ENCODE results near the gene RUFY4.

RUFY4 gene

DNA sequence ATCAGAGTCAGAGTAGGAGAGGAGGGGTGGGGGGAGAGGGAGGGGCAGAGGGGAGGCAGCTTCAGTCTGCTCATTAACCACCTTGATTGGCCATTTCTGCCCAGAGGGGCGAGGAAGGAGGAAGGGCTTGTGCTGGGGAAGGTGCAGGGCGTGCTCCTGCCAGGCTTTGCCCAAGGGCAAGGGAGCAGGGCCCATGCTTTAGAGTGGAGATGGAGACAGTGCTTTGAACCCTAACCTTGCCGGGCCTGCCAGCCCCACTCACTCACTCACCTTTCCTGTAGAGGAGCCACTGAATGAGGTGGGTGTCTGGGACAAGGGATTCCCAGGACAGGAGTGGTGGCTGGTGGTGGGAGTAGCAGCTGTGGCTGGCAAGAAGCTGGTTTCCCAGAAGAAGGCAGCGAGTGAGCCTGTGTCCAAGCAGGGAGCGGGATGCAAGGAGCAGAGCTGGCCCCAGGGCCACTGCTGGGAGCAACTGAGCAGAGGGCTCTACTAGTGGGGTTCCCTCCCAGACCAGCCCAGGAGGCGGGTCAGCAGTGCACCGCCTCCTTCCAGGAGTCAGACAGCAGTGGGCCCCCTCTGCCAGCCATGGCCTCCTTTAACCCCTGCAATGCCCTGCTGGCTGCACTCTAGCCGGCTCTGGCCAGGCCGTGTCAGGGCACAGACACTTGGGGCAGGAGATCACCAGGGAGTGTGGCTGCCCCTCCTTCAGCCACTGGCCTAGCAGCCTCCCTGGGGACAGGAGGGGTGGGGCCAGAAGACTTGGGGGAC lies 3.6 kb upstream of the RUFY4 start:
- DNase-seq = no peak

DNA sequence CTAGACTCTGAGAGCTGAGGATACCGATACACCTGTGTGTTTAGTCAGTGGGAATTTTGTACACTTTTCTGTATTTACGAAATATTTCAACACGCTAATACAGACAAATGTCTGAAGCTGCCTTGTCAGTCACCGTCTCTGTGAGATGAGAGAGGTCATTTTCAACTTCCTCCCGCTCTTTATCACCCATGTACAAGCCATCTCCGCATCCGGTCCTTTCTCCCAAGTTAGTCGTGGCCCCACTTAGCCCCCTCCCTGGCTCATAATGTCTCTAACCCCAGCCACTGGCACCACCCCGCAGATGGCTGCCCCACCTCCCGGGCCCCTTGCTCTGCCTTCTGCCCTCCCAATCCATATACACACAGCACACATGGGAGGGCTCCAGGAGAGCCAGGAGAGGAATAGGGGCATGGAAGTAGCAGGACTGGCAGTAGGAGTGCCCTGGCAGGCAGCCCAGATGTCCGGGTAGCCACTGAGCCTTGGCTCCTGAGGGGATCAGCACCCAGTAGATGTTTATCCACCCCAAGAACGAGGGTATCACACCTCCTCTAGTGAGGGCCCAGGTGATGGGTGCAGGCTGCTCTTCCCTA lies 2.0 kb upstream of the RUFY4 start:
- no peak for DNase-seq

- no peak for DNase-seq
These were observed 1.5 kb upstream of the RUFY4 start for GRCh38 chr2:218067523-218067922.

DNA sequence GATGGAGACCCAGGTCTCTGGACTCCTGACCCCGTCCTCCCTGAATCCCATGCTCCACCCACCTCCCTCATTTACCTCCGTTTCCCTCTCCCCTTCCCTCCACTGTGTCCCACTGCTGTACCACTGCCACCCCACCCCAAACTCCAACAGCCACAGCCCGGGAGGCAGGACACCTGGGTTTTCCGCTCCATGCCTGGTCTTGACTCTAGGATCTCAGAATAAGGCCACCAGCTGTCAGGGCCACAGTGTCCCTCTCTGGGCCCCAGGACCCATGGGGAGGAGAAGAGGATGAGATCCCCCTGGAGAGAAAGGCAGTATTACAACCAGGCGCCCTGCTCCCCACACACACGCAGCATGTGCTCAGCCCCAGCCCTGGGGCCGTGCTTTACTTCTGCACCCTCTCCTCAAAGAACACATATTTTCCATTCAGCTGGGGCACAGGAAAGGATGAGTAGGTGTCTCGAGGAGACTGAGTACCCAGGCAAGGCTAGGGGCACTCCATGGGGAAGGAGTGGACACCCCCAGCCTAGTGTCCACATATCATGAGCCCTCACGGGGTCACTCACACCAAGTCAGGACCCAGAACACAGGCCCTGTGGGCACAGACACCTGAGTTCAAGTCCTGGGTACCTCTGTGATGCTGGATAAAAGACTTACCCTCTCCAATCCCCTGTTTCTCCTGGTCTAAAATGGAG lies 700 bp downstream of the RUFY4 start:
- DNase-seq = no peak

- no peak for DNase-seq
These were observed 1.5 kb downstream of the RUFY4 start for GRCh38 chr2:218070587-218070986.

DNA sequence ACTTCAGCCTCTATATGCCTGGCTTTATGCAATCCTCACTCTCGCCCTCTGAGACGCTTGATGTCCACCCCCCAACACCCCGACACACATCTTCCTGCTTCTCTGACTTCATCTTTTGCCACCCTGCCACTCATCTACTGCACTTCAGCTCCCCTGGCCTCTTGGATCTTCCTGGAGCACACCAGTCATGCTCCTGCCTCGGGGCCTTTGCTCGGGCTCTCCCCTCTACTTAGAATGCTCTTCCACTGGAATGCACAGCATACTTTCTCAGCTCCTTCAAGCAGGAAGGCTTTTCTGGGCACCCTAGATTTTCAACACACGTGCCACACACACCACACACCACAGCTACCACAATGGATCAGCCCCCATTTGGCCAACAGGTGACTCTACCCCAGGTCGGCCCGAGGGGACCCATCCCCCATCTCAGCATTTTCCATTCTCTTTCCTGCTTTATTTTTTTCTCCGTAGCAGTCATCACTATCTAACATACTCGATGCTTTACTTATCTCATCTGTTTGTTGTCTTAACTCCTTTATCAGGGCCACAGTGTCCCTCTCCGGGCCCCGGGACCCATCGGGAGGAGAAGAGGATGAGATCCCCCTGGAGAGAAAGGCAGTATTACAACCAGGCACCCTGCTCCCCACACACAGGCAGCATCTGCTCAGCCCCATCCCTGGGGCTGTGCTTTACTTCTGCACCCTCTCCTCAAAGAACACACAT lies 2.3 kb downstream of the RUFY4 start:
- DNase-seq = no peak

DNA sequence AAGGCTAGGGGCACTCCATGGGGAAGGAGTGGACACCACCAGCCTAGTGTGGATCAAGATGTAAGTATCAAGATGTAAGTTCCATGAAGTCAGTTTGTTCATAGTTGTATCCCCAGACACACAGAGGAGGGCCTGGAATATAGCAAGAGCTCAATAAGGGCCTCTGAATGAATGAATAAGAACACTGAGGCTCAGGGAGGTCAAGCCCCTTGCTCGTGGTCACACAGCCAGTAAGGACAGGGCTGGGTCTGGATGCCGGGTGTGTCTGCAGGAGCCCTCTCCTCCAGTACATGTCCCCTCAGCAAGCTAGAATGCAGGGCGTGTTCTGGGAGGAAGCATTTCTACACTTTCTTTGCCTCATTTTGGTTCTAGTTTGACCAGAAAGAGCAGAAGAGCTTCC lies 2.9 kb downstream of the RUFY4 start:
- no peak for DNase-seq

DNA sequence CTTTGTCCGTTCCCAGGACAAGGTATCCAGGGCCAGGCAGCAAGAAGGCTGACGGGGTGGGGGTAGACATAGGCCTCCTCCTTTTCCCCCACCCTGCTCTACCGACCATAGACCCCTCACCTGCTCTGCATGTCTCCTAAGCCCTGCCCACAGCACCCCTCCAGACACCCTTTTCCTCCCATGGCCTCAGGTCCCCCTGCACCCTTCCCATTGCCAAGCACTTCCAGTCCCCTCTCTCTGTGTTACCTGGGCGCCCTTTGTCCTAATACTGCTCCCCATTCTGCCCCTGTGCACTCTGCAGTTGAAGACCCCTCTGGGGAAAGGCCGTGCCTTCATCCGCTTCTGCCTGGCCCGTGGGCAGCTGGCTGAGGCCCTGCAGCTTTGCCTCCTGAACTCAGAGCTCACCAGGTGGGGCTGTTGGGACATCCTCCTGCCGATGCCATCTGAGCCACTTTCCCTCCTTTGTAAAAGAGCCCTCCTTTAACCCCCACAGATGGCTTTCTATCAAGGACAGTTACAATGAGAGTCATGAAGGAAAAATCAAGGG lies 3.5 kb downstream of the RUFY4 start:
- no peak for DNase-seq

DNA sequence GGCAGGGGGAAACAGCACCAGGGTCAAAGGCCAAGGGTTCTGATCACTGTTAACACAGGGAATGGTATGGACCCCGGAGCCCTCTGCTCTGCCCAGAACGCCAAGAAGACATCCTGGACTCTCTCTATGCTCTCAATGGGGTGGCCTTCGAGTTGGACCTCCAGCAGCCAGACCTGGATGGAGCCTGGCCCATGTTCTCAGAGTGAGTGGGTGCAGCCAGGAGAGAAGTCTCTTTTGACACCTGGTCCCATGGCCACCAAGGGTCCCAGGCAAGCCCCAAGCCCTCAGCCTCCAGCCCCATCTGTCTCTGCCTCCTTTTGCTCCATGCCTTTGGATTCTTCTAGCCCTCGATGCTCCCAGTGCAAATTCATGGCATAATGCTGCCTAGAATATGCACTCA lies 4.1 kb downstream of the RUFY4 start:
- no peak for DNase-seq

DNA sequence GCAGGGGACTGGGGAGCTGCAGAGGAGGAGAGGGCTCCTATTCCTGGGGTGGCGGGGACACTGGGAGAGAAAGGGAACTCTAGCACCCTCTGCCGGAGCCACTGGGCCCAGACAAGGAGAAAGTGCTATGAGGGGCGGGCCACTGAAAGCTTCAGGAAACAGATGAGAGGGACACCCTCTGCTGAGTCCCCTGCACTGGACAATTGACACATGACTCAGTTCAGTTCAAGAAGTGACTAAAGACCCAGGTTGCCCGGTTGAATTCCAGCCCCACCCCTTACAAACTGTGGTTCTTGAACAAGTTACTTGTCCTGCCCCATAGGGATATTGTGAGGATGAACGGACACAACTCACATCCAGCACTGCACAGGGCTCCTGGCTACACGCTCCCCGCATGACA lies 5.0 kb downstream of the RUFY4 start:
- DNase-seq = no peak

GRCh38 chr2:218075975-218076811 lies 7.1 kb downstream of the RUFY4 start:
- DNase-seq = no peak

GRCh38 chr2:218077464-218078216 lies 8.6 kb downstream of the RUFY4 start:
- DNase-seq = no peak

GRCh38 chr2:218079943-218080913 lies 11.2 kb downstream of the RUFY4 start:
- no peak for DNase-seq

GRCh38 chr2:218081063-218081462 lies 12.0 kb downstream of the RUFY4 start:
- no peak for DNase-seq

DNA sequence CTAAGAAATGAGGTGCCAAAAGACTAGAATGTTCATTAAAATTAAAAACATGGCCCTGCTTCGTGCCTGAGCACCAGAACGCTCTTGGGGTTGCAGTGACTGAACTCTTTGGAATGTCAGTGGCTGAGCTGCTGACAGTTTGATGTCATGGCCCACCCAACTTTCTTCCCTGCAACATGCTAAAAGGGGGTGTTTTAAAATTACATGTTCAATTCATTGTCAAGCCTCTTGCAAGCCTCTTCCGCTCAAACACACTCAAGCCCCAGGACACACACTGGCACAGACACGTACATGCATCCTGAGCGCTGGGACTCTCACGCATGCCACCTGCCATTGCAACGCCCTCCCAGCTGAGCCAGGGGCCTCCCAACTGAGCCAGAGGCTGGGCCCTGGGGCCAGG lies 12.6 kb downstream of the RUFY4 start:
- no peak for DNase-seq

DNA sequence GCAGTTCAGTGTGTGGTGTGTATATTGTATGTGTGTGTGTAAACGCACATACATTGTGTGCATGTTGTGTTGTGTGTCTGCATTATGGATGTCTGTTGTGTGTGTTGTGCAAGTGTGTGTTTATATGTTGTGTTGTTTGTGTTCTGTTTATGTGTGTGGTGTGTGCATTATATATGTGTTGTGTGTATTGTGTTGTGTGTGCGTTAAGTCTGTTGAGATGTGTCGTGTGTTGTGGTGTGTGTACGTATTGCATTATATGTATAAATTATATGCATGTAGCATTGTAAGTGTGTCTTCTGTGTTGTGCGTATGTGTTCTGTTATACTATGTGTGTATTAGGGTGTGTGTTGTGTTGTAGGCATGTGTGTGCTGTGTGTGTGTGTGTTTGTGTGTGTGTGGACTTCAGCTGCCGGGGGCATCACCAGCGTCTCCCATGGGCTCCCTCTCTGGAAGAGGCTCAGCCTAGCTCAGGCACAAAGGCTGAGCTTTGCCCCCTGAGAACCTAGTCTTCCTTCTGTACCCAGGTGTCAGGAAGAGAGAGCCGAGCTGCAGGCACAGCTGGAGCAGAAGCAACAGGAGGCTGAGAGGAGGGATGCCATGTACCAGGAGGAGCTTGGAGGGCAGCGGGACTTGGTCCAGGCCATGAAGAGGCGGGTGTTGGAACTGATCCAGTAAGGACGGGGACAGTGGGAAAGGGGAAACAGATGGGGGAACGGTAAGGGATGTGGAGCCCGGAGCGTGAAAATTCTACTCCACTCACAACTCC lies 13.7 kb downstream of the RUFY4 start:
- no peak for DNase-seq

- no peak for DNase-seq
These were observed 14.3 kb downstream of the RUFY4 start for GRCh38 chr2:218083352-218083676.

GRCh38 chr2:218086478-218086877 lies 17.4 kb downstream of the RUFY4 start:
- DNase-seq = no peak

DNA sequence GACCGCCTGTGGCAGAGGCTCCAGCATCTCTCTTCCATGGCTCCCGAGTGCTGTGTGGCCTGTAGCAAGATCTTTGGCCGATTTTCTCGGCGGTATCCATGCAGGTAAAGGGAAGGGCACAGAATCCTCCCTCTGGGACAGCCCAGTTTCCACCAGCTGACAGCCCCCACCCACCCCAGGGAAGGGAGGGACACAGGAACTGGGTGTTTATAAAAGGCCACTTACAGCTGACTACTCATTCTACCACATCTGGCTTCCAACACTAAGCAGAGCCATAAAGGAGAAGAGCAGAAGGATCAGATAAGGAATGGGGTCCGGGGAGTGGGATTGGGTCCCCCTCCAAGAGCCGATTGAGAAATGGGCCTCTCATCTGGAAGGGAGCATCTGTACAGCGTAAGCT lies 20.2 kb downstream of the RUFY4 start:
- no peak for DNase-seq

GRCh38 chr2:218091746-218092145 lies 22.7 kb downstream of the RUFY4 start:
- no peak for DNase-seq
